GM19351 (cell line): ENCODE data around the gene KLF2.

ENCODE experiments used
- ATAC-seq: cut with Tn5 transposase; IDR thresholded peaks from one replicate; pipeline ENCODE4 v1.9.1; 2021; ENCODE audit warnings: mild to moderate bottlenecking, moderate library complexity; ENCODE audit not compliant: unreplicated experiment

KLF2 gene

DNA sequence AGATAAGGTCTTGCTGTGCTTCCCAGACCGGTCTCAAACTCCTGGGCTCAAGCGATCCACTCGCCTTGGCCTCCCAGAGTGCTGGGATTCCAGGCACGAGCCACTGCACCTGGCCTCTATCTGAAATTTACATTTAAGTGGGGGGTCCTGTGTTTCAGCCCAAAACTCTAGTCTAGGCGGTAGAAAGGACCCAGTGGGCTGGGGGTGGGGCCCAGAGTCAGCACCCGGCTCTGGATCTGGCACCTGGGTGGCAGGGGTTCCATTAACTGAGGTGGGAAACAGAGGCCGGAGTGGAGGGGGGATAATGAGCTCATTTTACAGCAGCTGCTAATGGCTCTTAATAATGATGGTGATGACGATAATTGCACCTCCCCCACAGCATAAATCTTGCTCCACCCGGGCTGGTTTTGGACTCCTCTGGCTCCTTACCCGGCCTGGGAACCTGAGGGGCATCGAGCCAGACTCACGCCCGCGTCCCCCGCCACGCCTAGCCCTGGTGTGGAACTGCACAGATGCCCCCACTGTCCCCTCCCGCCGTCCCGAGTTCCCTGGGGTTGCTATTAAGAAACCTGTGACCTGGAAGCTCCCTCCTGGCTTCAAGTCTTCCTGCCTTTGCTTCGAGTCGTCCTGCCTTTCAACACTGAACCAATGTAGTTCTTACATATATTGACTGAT lies 17.8 kb upstream of the KLF2 start:
- no peak for ATAC-seq

- ATAC-seq, result no peak
Observed at GRCh38 chr19:16308081-16308480, 16.5 kb upstream of the KLF2 start.

- ATAC-seq, result no peak
Observed at GRCh38 chr19:16309643-16310042, 15.0 kb upstream of the KLF2 start.

DNA sequence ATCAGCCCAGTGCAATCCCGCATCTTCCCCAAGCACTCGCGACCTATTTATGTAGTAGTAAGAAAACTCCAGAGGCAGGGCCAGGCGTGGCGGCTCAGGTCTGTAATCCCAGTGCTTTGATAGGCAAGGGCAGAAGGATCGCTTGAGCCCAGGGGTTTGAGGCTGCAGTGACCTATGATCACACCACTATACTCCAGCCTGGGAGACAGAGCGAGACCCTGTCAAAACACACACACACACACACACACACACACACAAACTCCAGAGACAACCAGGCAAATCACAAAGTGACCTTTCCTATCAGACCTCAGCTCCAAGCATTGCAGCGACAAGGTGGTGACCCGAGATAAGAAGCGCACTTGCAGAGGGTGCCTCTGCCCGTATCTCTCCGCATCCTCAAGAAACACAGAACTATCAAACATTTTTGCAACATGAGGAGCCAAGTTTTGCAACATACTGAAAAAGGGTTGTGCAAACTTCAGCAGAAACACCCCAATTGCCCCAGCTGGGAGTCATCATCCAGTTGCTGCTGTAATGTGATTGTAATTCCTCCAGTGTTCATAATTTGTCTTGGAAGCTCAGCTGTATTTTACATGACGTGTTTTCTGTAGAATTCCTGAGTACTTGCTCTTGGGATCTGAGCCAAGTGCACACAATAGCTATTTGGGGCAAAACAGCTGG lies 8.7 kb upstream of the KLF2 start:
- ATAC-seq, result no peak

GRCh38 chr19:16316506-16316882 lies 8.1 kb upstream of the KLF2 start:
- no peak for ATAC-seq

DNA sequence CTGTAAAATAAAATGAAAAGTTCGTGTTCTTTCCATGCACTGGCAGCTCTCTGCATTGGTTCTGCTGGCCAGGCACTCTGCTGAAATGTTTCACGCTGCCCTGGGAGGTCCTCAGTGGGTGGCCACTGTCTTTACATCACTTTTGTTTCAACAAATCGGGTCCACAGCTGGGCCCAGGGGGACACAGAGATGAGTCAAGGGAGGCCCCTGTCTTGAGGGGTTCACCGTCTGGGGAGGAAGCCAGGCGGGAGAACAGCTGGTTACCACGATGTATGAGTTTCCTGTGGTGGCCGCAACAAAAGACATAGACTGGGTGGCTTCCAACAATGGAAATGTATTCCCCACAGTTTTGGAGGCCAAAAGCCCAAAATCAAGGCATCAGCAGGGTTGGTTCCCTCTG lies 5.1 kb upstream of the KLF2 start:
- no peak for ATAC-seq

GRCh38 chr19:16320987-16321386 lies 3.6 kb upstream of the KLF2 start:
- no peak for ATAC-seq

GRCh38 chr19:16325161-16325527 lies 518 bp downstream of the KLF2 start:
- ATAC-seq, result peak; percentile 3

DNA sequence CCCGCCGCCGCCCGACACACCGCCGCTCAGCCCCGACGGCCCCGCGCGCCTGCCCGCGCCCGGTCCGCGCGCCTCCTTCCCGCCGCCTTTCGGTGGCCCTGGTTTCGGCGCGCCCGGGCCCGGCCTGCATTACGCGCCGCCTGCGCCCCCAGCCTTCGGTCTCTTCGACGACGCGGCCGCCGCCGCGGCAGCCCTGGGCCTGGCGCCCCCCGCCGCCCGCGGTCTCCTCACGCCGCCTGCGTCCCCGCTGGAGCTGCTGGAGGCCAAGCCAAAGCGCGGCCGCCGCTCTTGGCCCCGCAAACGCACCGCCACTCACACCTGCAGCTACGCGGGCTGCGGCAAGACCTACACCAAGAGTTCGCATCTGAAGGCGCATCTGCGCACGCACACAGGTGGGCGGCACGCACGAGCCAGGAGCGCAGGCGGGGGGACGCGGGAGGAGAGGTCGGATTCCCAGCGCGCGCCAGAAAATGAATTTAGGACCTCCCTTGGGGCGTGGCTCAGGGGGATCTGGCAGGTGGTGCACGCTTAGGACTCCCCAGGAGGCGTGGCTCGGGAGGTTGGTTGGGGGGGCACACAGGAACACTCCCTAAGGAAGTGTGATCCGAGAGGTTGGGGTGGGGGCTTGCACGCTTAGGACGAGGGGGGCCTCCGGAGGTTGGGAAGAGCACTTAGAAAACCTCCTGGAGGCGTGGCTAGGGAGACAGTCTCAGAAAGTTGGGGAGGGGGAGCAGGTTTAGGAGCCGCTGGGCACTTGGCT lies 1.2 kb downstream of the KLF2 start:
- no peak for ATAC-seq

GRCh38 chr19:16326401-16327168 lies 2.0 kb downstream of the KLF2 start:
- ATAC-seq, result no peak

DNA sequence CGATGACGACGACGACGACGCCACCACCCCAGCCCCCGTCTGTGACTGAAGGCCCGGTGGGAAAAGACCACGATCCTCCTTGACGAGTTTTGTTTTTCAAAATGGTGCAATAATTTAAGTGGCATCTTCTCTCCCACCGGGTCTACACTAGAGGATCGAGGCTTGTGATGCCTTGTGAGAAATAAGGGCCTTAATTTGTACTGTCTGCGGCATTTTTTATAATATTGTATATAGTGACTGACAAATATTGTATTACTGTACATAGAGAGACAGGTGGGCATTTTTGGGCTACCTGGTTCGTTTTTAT lies 2.5 kb downstream of the KLF2 start:
- no peak for ATAC-seq

GRCh38 chr19:16327501-16327900 lies 2.9 kb downstream of the KLF2 start:
- ATAC-seq, result no peak

- ATAC-seq, result no peak
Observed at GRCh38 chr19:16327911-16328823, 3.5 kb downstream of the KLF2 start.

DNA sequence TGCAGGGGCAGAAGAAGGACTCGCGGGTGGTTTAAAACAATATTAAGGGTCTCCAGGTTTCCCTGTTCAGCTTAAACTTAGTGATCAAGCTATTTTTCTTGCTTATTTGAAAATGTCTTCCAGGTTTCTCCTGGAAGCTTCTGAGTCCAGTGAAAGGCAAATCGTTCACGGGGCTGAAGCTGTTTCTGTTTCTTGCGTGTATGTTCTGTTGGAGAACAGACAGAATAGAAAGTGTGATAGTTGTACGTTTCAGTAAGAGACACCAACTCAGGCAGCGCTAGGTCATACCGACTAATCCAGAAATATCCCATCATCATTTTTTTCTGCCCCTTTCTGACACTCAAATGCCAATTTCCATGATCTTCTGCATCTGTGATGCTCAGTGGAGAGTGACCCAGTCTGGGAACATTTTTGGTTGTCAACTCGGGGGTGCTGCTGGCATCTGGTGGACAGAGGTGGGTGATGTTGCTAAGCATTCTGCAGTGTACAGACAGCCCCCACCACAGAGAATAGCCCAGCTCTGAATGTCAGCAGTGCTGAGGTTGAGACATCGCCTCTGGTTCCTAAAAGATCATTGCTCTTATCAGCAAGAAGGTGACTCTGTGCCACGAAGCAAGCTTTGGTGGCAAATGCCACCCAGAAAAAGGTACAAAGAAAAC lies 4.3 kb downstream of the KLF2 start:
- ATAC-seq, result no peak

DNA sequence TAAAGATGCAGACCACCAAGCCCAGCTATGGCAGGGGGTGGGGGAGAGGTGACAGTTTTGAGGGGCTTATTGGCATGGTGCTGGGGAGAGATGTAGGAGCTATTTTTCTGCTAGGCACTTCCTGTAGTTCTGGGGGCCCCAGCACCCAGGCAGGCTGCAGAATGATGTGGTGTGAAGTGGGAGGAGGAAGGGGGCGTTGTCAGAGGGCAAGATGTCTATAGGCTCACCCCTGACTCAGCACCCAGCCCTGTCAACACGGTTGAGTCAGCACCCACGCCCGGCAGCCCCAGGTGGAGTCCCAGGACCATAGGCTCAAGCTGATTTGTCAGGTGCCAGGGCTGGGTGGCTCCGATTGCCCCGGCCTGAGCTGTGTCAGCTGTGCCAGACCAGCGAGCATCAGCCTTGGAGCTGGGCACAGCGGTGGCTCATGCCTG lies 5.8 kb downstream of the KLF2 start:
- peak; percentile 47 for ATAC-seq

DNA sequence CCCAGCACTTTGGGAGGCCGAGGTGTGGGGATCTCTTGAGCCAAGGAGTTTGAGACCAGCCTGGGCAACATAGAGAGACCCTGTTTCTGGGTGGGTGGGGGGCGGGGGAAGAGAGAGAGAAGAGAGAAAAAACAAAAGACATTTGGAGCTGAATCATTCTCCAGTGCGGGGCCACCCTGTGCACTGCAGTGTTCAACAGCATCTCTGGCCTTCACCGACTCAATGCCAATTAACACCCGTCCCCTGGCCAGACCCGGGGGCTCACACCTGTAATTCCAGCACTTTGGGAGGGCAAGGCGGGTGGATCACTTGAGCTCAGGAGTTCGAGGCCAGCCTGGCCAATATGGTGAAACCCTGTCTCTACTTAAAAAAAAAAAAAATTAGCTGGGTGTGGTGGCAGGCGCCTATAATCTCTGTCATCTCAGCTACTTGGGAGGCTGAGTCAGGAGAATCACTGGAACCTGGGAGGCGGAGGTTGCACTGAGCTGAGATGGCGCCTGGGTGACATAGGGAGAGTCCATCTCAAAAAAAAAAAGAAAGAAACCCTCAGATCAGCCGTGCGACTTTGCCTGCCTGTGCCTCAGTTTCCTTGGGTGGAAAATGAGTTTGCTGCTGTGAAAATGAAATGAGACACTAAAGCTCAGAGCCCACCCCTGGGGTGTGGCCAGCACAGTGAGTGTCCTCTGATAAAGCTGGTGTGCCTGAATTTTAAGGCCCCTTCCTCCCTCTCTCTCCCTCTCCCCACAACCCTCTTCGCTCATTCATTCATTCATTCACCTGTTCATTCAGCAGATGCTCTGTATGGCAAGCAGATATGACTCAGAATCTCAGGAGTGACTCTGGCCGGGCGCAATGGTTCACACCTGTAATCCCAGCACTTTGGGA lies 6.4 kb downstream of the KLF2 start:
- no peak for ATAC-seq

DNA sequence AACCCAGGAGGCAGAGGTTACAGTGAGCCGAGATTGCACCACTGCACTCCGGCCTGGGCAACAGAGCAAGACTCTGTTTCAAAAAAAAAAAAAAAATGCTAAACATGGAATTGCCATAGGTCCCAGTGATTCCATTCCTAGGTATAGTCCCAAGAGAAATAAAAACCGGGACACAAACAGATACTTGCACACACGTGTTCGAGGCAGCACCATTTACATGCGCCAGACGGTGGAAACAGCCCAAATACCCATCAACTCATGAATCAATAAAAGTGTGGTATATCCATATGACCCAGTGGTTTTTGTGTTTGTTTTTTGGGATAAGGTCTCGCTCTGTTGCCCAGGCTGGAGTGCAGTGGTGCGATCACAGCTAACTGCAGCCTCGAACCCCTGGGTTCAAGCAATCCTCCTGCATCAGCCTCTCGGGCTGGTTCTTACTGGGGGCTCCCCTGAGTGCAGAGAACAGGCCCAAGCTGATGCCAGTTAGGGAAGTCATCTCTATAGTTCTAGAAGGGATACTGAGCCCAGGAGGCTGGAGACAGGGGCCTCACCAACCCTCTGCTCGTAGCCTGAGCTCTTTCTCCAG lies 8.5 kb downstream of the KLF2 start:
- ATAC-seq, result no peak

DNA sequence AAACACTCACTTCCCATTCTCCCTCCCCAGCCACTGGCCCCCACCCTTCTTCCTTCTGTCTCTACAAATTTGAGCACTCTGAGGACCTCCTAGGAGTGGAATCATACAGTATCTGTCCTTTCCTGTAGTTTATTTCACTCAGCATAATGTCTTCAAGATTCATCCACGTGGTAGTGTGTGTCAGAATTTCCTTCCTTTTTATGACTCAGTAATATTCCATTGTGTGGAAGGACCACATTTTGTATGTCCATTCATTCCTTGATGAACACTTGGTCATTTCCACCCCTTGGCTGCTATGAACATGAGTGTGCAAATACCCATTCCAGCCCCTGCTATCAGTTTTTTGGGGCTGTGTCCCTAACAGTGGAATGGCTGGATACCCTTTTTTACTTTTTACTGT lies 9.8 kb downstream of the KLF2 start:
- ATAC-seq, result no peak

- ATAC-seq, result no peak
Observed at GRCh38 chr19:16335226-16335625, 10.6 kb downstream of the KLF2 start.
